Upper lobe of left lung (tissue), 4 donors: ENCODE measurements around the gene SAPCD2.

ENCODE experiments used
- POLR2AphosphoS5 ChIP-seq, 2 donors: sonication (generic); formaldehyde crosslinking; IDR thresholded peaks; one replicate each; pipeline ENCODE4 v1.5.1; 2017; ENCODE audit warnings: antibody characterized with exemption in 2 of 2
- TF ChIP-seq, protein P1 (sequence below), 6 experiments: fragments of 450-650 bp in 4 of 6; fragments of 200-600 bp in 2 of 6; sonication (generic) in 2 of 6; IDR thresholded peaks; one replicate each; pipeline ENCODE4 v1.5.1; 2016 to 2019; ENCODE audit warnings: antibody characterized with exemption in 6 of 6

DNA sequence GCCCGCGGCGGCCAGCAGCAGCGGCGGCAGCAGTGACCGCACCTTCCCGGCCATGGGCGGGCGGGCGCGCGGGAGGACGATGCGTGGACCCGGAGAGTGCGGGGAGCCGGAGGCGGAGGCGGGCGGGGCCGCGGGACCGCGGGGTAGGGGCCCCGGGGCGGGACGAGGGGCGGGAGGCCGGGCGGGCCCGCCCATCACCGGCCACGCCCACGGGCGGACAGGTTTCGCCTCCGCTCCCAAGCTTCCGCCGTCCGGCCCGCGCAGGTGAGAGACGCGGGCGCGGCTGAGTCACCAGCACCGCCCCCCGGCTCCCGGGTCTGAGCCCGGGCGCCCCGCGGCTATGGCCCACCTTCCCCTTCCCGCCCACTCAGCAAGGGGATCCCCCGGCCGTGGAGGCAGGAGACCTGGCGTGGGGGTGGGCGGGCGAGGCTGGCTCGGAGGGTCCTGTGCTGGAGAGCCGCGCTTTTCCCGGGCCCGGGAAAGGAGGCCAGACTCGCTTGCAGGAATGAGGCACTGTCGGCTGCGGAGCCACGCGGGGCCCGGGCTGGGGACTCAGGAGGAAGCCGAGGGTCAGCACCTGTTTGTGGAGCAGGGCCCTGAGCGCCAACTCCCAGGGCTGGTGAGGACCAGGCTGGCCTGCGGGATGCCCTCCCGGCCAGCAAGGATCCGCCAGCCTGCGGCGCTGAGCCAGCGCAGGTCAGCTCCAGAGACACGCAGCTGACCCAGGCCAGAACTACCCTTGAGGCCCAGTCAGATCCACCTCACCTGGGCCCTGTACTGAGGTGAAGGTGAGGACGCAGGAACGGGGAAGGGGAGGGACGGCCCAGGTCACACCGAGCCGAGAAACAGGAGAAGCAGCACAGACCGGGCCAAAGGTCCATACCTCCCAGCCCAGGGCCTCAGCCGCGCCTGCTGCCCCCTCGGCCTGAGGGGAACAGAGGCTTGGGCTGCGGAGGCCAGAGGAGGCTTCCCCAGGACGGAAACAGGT is 16.1 kb downstream of the SAPCD2 start, which contains the start of gene ENTPD2:
- TF ChIP-seq, protein P1, sequence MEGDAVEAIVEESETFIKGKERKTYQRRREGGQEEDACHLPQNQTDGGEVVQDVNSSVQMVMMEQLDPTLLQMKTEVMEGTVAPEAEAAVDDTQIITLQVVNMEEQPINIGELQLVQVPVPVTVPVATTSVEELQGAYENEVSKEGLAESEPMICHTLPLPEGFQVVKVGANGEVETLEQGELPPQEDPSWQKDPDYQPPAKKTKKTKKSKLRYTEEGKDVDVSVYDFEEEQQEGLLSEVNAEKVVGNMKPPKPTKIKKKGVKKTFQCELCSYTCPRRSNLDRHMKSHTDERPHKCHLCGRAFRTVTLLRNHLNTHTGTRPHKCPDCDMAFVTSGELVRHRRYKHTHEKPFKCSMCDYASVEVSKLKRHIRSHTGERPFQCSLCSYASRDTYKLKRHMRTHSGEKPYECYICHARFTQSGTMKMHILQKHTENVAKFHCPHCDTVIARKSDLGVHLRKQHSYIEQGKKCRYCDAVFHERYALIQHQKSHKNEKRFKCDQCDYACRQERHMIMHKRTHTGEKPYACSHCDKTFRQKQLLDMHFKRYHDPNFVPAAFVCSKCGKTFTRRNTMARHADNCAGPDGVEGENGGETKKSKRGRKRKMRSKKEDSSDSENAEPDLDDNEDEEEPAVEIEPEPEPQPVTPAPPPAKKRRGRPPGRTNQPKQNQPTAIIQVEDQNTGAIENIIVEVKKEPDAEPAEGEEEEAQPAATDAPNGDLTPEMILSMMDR (IDR thresholded peaks at IDR 0.05) = peak in 1 of 6 experiments; percentile 1
- TF ChIP-seq POLR2AphosphoS5 (IDR thresholded peaks at IDR 0.05) = no peak
